ENCODE data around the gene HSPA12A.

DNA sequence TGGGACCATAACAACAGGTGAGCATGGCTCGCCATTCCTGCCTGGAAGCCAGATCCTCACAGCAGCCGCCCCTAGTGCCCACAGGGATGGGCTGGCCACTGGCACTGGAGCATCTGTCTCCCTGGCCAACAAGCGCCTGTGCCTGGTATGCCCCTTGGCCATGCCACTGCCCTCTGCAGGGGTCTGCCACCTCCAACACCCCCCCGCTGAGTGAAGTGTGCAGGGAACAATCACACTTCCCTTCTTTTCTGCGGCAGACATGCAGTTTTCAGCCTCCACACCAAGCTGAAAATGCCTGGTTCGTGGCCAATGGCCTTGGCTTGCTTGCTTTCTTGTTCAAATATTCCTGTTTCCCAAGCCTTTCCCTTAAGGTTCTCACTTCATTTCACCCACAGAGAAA is 50.7 kb downstream of the HSPA12A start:
- TF ChIP-seq EZH2phosphoT487 (IDR thresholded peaks at IDR 0.05; ENCODE audit: borderline replicate concordance, low read length): no peak
- TF ChIP-seq, protein P1, sequence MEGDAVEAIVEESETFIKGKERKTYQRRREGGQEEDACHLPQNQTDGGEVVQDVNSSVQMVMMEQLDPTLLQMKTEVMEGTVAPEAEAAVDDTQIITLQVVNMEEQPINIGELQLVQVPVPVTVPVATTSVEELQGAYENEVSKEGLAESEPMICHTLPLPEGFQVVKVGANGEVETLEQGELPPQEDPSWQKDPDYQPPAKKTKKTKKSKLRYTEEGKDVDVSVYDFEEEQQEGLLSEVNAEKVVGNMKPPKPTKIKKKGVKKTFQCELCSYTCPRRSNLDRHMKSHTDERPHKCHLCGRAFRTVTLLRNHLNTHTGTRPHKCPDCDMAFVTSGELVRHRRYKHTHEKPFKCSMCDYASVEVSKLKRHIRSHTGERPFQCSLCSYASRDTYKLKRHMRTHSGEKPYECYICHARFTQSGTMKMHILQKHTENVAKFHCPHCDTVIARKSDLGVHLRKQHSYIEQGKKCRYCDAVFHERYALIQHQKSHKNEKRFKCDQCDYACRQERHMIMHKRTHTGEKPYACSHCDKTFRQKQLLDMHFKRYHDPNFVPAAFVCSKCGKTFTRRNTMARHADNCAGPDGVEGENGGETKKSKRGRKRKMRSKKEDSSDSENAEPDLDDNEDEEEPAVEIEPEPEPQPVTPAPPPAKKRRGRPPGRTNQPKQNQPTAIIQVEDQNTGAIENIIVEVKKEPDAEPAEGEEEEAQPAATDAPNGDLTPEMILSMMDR (IDR thresholded peaks at IDR 0.05; ENCODE audit: low read depth, low read length, poor library complexity, severe bottlenecking): no peak

Measured in DOHH2 (cell line).